Measurements from ENCODE around the gene SLC30A7.

DNA sequence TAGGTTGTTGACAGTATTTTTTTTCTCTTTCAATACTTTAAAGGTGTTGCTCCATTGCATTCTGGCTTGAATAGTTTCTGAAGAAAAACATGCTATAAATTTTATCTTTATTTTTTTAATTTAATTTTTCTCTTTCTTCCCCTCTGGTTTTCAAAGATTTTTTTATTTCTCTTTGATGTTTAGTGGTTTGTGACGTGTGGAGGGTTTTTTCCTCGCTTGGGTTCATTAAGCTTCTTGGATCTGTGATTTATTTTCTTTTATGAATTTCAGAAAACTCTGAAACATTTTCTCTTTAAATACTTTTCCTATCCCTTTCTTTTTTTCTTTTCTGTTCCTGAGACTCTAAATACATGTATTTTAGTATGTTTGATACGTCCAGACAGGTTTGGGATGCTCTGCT lies 9.3 kb downstream of the SLC30A7 start:
- TF ChIP-seq, protein P1, sequence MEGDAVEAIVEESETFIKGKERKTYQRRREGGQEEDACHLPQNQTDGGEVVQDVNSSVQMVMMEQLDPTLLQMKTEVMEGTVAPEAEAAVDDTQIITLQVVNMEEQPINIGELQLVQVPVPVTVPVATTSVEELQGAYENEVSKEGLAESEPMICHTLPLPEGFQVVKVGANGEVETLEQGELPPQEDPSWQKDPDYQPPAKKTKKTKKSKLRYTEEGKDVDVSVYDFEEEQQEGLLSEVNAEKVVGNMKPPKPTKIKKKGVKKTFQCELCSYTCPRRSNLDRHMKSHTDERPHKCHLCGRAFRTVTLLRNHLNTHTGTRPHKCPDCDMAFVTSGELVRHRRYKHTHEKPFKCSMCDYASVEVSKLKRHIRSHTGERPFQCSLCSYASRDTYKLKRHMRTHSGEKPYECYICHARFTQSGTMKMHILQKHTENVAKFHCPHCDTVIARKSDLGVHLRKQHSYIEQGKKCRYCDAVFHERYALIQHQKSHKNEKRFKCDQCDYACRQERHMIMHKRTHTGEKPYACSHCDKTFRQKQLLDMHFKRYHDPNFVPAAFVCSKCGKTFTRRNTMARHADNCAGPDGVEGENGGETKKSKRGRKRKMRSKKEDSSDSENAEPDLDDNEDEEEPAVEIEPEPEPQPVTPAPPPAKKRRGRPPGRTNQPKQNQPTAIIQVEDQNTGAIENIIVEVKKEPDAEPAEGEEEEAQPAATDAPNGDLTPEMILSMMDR (IDR thresholded peaks at IDR 0.05): no peak
- no peak for TF ChIP-seq EZH2phosphoT487 (IDR thresholded peaks at IDR 0.05)
